GM15510 (cell line): Measurements from ENCODE around the gene MLKL.

Experiments
- POLR2A ChIP-seq: IDR thresholded peaks from 3 replicates; pipeline ENCODE4 v1.6.1; 2011; ENCODE audit warnings: borderline replicate concordance; ENCODE audit not compliant: insufficient read length; ENCODE audit errors: extremely low read depth

MLKL gene

GRCh38 chr16:74738113-74738541 lies 37.5 kb upstream of the MLKL start:
- TF ChIP-seq POLR2A: no peak

DNA sequence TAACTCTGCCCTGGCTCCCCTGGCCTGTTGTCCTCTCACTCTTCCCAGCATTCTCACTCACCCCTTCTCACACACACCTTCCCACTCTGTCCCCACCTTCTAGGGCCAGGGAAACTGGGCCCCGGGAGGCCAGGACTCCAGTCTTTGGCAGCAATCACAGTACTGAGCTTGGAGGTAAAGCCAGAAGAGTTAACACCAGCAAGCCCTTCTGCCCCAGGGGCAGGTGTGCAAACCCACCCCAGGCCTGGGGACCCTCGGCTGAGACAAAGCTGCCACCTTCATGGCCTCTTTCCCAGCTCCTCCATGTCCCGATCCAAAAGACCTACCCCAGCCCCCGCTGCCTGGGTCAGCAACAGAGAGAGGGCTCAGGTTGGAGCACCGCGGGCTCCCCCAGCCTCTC lies 36.9 kb upstream of the MLKL start:
- TF ChIP-seq POLR2A: no peak

- TF ChIP-seq POLR2A: no peak
Observed at GRCh38 chr16:74736531-74737157, 36.0 kb upstream of the MLKL start.

GRCh38 chr16:74735554-74735953 lies 34.9 kb upstream of the MLKL start:
- no peak for TF ChIP-seq POLR2A

- TF ChIP-seq POLR2A: no peak
Observed at GRCh38 chr16:74735162-74735452, 34.4 kb upstream of the MLKL start.

DNA sequence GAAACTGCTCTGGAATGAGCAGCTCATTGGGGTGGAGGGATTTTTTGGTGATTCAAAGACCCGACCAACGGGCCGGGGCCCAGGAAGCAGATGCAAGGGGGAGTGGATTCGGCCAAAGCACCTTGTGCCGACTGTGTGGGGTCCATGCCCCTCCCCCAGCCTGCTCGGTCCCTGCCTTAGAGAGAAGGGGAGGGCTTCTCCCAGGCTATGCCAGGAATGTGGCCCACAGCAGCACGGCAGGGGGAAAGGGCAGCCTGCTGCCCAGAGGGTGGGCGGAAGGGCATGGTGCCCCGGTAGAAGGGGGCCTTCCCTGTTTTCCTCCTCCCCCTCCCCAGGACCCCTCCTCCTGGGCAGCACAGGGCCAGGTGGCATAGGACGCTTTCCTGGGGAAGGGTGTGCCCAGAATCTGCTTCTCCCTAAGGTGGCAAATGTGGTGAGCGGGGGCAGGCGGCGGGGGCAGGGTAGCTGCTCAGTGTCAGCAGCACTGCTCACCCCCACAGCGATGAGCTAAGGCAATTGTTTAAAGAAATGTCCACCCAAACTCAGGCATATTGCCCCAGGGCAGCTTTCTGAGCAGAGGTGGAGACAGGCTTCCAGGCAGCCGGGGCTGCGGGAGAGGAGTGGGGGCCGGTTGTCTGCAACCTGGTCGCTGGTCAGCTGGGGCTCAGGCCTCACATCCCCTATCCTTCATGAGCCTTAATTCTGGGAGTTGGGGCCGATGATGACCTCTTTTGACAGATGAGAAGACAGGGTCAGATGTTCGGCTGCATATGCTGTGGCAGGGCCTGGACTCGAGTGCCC lies 33.9 kb upstream of the MLKL start:
- TF ChIP-seq POLR2A: no peak

- no peak for TF ChIP-seq POLR2A
Observed at GRCh38 chr16:74732707-74733350, 32.2 kb upstream of the MLKL start.

GRCh38 chr16:74731853-74732477 lies 31.3 kb upstream of the MLKL start:
- TF ChIP-seq POLR2A: no peak

DNA sequence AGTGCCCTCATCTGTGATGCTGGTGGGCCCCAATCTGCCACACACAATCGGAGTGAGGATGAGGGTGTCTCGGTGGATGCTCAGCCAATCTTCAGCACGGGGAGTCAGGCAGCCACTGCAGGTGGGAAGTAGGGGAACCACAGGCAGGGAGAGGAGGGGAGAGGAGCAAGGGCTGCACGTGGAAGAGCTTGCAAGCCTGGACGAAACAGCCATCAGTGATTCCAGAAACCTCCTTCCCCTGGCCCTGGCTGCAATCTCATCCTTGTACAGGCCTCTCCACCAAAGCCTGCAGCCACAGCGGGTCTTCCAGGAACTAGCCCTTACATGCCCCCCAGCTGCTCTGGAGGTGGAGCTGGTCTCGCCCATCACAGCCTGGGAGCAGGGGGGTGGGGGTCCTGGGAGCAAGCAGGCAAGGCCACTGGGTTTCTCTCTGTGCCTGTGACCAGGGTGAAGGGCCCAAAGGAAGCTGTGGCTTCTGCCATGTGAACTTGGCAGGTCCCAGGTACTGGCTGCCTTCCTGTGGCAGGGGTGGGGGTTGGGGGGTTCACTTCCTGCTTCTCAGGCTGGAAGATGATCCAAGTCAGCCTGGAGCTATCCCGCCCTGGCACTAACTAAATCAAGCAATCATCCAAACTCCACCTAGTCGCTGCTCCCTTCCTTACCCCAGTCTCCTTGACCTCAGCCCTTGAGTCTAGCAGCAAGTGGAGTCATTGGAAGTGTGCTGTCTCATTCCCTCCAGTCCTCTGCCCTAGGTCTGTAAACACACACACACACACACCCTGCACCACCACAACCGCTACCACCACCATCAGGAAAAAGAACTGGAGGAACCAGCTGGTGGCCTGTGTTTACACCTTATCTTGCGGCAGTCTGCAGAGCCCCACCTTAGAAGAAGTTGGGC lies 29.4 kb upstream of the MLKL start:
- TF ChIP-seq POLR2A: no peak

DNA sequence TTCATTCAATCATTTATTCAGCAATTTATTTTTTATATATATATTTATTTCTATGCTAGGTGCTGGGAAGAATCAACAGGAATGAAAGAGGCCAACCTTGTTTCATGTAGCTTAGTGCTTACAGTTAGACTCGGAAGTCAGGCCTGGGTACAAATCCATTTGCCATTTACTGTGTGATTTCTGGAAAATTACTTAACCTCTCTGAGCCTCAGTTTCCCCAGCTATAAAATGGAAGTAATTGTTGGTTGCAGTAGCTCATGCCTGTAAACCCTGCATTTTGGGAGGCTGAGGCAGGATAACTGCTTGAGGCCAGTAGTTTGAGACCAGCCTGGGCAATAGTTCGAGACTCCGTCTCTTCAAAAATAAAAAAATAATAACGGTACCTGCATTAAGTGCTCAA lies 27.2 kb upstream of the MLKL start:
- TF ChIP-seq POLR2A: no peak

DNA sequence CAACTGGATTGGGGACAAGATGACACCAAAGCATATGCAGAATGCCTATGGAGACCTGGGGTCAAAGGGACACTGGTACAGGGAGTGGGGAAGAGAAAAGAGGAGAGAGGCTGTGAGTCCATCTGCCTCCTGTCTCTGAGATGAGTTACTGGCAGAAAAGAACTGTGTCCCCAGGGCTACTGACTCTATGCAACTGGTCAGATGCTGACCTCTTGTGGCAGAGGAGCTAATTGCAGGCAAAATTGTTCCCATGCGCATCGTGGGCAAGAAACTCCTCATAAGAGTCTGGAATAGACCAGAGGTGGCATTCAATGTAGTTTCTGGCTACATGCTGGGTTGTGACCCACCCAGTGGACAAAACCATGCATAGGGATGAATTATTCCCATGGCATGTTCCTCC lies 26.1 kb upstream of the MLKL start:
- TF ChIP-seq POLR2A: no peak

GRCh38 chr16:74725651-74726455 lies 25.2 kb upstream of the MLKL start:
- TF ChIP-seq POLR2A: no peak

DNA sequence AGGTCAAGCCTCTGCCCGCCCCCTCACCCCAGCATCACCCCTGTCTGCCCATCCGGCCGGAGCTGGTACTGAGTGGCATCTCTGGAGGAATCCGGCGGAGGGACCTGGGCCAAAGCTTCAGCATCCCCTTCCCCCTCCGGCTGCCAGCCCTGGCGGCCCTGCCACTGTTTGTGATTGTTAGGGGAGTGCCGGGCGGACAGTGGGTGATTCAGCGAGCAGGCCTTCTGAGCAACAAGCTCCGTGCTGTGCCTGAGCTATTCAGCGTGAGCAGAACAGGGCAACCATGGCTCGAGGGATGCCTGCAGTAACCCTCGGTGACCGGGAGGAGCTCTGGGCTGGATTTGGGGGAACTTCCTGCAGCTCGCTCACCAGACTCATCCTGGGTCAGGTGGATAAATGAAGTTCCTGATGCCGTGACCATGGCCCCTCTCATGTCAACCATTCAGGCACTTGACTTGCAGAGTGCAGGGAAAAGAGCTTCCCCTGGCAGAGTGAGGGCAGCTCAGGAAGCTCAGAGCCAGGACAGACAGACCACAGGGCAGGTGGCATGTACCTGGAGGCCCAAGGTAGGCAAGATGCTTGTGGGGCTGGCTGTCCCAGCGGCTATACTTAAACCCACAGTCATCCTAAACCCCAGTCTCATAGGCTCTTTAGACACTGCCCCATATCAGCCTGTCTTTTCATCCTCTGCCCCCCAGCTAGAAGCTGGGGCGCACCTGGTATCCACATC lies 24.3 kb upstream of the MLKL start:
- no peak for TF ChIP-seq POLR2A
